GM20000 (cell line): Measurements from ENCODE around the gene ARFGEF2.

Experiments
- DNase-seq: peaks from one replicate; pipeline ENCODE4 v3.0.0; 2012; ENCODE audit warnings: low spot score
- TF ChIP-seq, protein P1 (sequence below): IDR thresholded peaks from 2 replicates; pipeline ENCODE4 v1.5.1; 2012; ENCODE audit warnings: mild to moderate bottlenecking, control low read depth; ENCODE audit errors: extremely low read depth, missing control alignments

The ARFGEF2 gene

DNA sequence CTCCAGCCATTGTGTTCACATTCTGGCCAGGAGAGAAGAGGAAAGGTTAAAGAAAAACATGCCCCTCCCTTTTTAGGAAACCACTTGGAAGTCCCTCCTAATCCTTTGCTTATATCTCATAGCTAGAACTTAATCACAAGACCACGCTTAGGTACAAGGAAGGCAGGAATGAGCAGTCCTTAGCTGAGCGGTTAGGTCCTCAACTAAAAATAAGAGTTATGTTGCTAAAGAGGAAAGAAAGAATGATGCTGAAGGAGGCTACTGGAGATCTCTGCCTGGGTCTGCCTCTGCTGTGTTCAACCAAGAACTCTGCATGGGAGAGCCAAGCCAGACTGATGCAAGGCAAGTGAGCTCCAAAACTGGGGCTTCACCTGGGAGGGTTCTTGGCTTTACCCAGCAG, 11.6 kb upstream of the ARFGEF2 start:
- TF ChIP-seq, protein P1, sequence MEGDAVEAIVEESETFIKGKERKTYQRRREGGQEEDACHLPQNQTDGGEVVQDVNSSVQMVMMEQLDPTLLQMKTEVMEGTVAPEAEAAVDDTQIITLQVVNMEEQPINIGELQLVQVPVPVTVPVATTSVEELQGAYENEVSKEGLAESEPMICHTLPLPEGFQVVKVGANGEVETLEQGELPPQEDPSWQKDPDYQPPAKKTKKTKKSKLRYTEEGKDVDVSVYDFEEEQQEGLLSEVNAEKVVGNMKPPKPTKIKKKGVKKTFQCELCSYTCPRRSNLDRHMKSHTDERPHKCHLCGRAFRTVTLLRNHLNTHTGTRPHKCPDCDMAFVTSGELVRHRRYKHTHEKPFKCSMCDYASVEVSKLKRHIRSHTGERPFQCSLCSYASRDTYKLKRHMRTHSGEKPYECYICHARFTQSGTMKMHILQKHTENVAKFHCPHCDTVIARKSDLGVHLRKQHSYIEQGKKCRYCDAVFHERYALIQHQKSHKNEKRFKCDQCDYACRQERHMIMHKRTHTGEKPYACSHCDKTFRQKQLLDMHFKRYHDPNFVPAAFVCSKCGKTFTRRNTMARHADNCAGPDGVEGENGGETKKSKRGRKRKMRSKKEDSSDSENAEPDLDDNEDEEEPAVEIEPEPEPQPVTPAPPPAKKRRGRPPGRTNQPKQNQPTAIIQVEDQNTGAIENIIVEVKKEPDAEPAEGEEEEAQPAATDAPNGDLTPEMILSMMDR, result no peak
- no peak for DNase-seq

GRCh38 chr20:48910347-48910781, 11.1 kb upstream of the ARFGEF2 start:
- no peak for DNase-seq
- TF ChIP-seq, protein P1, result no peak

DNA sequence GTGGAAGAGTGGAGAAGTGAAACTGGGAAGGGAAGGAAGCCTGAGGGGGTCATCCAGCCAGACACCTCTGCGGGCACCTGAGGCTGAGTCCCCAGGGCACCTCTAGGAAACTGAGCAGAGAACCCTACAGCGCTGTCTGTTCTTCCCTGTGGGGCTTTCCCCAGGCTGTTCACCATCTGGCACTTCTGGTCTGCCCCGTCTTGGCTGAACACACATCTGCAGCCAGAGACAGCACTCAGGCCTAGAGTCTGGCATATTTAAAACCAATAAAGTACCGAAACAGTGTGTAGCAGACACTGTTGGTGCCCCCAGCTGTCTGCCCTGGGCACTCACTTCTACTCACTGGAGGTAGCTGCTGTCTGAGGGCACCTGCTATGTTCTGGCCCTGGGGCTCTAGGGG, 9.4 kb upstream of the ARFGEF2 start:
- no peak for DNase-seq
- TF ChIP-seq, protein P1, result no peak

GRCh38 chr20:48916699-48917098, 4.8 kb upstream of the ARFGEF2 start:
- DNase-seq, result no peak
- TF ChIP-seq, protein P1, result no peak

DNA sequence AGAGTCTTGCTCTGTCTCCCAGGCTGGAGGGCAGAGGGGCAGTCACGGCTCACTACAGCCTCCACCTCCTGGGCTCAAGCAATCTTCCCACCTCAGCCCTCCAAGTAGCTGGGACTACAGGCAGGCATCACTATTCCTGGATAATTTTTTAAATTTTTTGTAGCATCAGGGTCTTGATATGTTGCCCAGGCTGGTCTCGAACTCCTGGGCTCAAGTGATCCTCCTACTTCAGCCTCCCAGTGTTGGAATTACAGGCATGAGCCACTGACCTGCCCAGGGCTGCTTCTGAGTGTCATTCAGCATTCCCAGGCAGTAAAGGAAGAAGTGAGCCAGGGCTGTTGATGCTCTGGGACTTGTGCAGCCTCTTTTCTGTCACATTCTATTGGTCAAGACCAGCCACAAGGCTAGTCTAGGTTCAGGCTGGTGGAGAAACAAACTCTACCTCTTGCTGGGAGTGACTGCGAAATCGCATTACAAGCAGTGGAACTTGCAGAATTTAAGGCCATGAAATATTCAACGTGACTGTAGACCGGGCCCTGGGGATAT, 2.1 kb upstream of the ARFGEF2 start:
- DNase-seq, result no peak
- TF ChIP-seq, protein P1, result no peak

DNA sequence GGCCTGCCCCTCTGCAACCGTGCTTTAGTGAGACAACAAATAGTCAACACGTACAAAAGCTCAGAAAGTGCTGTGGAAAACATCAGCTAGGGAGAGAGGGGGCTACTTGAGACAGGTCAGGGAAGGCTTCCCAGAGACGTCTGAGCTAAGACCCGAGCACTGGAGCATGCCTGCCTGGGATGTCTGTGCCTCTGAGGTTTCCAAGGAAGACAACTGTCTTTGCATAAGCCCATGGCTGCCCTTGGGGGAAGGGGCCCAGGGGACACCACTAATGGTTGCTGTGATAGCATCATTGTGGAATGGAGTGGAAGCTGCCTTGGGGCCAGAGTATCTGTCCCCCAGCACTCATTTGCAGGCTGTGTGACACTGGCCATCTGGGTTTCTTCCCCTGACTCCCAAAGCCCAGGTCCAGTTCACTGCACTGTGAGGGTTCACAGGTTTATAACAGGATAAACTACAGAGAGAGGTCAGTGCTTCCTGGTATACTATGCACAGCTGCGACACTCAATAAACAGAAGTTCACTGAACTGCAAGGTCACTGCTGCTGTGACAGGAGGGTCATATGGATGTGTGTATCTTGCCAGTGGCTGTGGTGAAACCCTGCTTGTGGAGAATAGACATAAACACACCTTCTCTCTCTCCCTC, 1.5 kb upstream of the ARFGEF2 start:
- DNase-seq, result no peak
- TF ChIP-seq, protein P1, result no peak

- TF ChIP-seq, protein P1, result no peak
- no peak for DNase-seq
Measured at GRCh38 chr20:48920527-48921167, 864 bp upstream of the ARFGEF2 start.
